GM12801 (cell line): ENCODE measurements around the gene EXOC4.

Experiments
- TF ChIP-seq, protein P1 (sequence below): IDR thresholded peaks from one replicate; pipeline ENCODE4 v1.5.1; 2011; ENCODE audit warnings: control low read depth; ENCODE audit not compliant: insufficient read length; ENCODE audit errors: extremely low read depth

The EXOC4 gene

DNA sequence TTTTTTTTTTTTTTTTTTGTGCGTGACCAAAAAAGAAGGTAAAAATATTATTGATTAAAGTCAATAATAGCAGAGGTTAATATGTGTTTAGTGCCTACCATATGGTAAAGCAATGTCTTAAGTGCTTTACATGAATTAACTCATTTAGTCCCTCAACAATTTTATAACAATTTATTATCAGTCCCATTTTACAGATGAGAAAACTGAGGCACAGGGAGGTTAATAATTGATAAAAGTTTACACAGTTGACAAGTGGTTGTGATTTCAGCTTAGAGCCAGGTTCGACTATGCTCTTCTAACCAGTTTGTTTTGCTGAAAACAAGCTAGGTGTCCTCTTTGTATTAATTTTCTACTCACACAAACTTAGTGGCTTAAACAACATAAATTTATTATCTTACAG lies 67.0 kb downstream of the EXOC4 start:
- TF ChIP-seq, protein P1, sequence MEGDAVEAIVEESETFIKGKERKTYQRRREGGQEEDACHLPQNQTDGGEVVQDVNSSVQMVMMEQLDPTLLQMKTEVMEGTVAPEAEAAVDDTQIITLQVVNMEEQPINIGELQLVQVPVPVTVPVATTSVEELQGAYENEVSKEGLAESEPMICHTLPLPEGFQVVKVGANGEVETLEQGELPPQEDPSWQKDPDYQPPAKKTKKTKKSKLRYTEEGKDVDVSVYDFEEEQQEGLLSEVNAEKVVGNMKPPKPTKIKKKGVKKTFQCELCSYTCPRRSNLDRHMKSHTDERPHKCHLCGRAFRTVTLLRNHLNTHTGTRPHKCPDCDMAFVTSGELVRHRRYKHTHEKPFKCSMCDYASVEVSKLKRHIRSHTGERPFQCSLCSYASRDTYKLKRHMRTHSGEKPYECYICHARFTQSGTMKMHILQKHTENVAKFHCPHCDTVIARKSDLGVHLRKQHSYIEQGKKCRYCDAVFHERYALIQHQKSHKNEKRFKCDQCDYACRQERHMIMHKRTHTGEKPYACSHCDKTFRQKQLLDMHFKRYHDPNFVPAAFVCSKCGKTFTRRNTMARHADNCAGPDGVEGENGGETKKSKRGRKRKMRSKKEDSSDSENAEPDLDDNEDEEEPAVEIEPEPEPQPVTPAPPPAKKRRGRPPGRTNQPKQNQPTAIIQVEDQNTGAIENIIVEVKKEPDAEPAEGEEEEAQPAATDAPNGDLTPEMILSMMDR: no peak

DNA sequence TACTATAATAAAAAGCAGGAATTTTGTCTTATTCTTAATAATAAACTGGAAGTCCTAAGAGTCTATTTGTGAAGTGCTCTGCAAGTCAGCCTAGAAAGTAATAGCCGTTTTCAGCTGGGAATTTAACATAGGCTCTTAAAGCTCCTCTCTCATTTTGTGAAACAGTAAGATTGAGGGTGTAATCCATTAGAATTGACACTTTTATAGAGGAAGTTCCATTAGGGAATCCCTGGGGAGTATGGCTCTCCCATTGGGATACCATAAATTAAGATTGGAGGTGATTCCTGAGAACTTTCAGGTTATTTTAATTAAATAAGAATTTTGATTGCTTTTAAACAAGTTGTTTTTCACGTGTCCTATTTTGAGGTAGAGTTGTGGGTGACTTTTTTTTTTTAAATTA lies 68.0 kb downstream of the EXOC4 start:
- TF ChIP-seq, protein P1: no peak

DNA sequence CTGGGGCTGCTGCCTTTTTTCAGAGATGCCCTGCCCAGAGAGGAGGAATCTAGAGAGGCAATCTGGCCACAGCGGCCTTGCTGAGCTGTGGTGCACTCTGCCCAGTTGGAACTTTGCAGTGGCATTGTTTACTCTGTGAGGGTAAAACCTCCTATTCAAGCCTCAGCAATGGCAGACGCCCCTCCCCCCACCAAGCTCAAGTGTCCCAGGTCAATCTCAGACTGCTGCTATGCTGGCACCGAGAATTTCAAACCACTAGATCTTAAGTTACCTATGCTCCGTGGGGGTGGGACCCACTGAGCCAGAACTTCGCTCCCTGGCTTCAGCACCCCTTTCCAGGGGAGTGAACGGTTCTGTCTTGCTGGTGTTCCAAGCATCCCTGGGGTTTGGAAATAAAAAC lies 77.2 kb downstream of the EXOC4 start:
- TF ChIP-seq, protein P1: no peak

DNA sequence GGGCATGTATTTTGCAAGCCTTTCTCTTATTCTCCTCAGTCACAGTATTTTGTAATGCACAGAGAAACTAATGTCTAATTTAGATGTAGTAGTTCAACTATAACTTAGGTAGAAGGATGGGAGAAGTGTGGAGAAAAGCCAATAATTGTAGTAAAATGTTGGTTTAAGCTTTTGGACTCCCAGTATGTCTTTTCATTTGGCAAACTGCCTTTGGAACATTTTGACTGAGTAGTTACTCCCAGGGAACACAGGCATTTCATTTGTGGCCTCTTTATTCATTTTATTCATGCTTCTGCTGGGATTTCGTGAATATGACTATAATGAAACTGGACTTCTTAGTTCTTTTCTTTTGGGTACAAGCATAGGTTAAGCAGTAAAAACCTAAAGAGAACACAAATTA lies 79.0 kb downstream of the EXOC4 start:
- TF ChIP-seq, protein P1: no peak

DNA sequence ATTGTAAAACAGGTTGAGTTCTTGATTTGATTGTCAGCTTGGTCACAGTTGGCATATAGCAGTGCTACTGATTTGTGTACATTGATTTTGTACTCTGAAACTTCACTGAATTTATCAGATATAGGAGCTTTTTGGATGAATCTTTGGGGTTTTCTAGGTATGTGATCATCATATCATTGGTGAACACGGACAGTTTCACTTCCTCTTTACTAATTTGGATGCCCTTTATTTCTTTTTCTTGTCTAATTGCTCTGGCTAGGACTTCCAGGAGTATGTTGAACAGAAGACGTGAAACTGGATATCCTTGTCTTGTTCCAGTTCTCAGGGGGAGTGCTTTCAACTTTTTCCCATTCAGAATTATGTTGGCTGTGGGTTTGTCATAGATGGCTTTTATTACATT lies 86.9 kb downstream of the EXOC4 start:
- TF ChIP-seq, protein P1: no peak

DNA sequence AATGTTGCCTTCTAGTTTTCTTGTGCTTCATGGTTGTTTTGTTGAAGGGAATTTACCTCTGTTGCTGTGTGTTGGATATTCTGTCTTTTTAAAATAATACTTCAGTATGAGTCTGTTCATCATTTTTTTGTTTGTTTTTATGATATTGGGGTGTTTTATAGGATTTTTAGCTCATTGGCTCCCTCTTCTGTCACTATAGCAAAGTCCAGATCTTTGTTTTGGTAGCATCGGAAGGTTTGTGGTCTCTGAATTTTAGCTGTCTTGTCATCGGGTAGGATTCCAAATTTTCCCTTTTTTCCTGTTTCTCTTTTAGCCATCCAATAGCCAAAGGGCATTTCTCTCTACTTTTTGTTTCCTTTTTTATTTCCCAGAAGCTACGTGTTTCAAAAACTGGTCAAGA lies 91.4 kb downstream of the EXOC4 start:
- TF ChIP-seq, protein P1: no peak

DNA sequence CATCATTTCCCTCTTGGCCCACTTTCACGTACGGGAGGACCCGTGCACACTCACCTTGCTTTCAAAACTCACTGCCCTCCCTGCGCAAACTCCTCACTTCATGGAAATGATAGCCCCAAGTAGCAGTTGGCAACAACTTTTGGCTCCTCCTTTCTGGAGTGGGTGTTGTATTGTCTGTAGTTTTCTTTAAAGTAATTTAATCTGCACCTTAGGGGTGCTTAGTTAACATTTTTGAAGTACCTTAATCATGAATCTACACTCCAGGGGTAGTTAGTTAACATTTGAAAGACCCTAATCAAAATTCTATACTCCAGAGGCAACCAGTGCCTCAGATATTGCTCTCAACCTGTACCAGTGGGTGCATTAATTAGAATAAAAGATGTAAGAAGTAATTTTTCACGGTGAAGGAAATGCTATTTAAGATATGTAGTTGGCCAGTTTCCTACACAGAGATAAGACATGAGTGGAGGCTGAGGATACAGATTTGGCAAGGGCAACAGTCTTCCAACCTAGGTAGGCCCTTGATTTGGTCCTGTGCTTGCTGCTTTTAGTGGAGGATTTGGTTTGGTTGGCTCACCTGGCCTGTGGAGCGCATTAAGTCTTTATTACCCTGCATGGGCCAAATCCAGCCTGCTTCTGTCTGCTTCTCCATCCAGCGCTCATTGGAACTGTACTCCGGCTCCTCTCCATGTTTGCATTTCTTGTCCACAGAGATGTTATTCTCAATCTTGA lies 93.0 kb downstream of the EXOC4 start:
- TF ChIP-seq, protein P1: no peak
